GM12878 (cell line): ENCODE results near the gene DPF3. TPM values are rescaled to one million over a fixed set of nuclear protein-coding genes. Genes with fewer than 3 reads are reported as not detected.

ENCODE experiments used
- ATAC-seq: fragments of 200-7000 bp; cut with Tn5 transposase; 3 replicates; pipeline ENCODE4 v1.9.1; 2020; ENCODE audit warnings: mild to moderate bottlenecking, moderate library complexity
- BruUV-seq: library from RNA; stranded (reverse); fragments of 400-500 nt; replicated peaks from 2 replicates; lab custom pipeline; 2021; lab: Mats Ljungman, UMichigan
- CTCF ChIA-PET: fragments of 300-600 bp; sonication (Branson Sonifier 250); formaldehyde crosslinking; extraction: SDS; loops from one replicate; lab custom pipeline; 2021; ENCODE audit warnings: inconsistent platforms; lab: Yijun Ruan, JAX
- POLR2A ChIA-PET: fragments of 350-600 bp; formaldehyde crosslinking; extraction: SDS; loops from one replicate; lab custom pipeline; 2021; ENCODE audit warnings: inconsistent platforms; lab: Charles Lee
- RAD21 ChIA-PET: fragments of 300-600 bp; sonication (Branson Sonifier 250); formaldehyde crosslinking; loops from one replicate; lab custom pipeline; 2023; ENCODE audit warnings: antibody characterized with exemption; ENCODE audit not compliant: unreplicated experiment; lab: Charles Lee
- SMC1A ChIA-PET: fragments of 300-600 bp; sonication (Branson Sonifier 250); formaldehyde crosslinking; loops from one replicate; lab custom pipeline; 2023; ENCODE audit not compliant: unreplicated experiment, uncharacterized antibody; lab: Charles Lee
- DNase-seq: peaks from one replicate; pipeline ENCODE4 v3.0.0-alpha.2; 2011; ENCODE audit warnings: low read depth, low spot score
- FAIRE-seq: peaks from 3 replicates; lab custom pipeline; 2011; peaks lifted over from hg19 to GRCh38; lab: Jason Lieb, UNC
- H2AFZ ChIP-seq: 2 replicates; pipeline ENCODE4 v1.6.0; 2011; ENCODE audit warnings: low read depth, low read length, control low read depth; ENCODE audit not compliant: control insufficient read depth
- H3K27ac ChIP-seq: 2 replicates; pipeline ENCODE4 v1.5.1; 2011; ENCODE audit warnings: control low read depth; ENCODE audit not compliant: control insufficient read depth, insufficient read depth
- H3K27me3 ChIP-seq, 2 experiments: replicated peaks in 1 of 2; 2 replicates each; pipeline versions ENCODE4 v1.6.0 to v1.6.1; 2011; ENCODE audit warnings: low read length in 1 of 2; ENCODE audit not compliant: control insufficient read depth in 2 of 2, insufficient read depth in 2 of 2
- H3K36me3 ChIP-seq, 2 experiments: 2 replicates each; pipeline ENCODE4 v1.5.1; 2011; ENCODE audit warnings: low read length in 1 of 2; ENCODE audit not compliant: control insufficient read depth in 2 of 2, insufficient read depth in 2 of 2
- H3K4me1 ChIP-seq: 2 replicates; pipeline ENCODE4 v1.6.1; 2011; ENCODE audit warnings: mild to moderate bottlenecking, low read length, moderate library complexity, mixed read lengths; ENCODE audit not compliant: control insufficient read depth, insufficient read depth
- H3K4me2 ChIP-seq: 2 replicates; pipeline ENCODE4 v1.6.0; 2011; ENCODE audit warnings: control low read depth; ENCODE audit not compliant: control insufficient read depth, insufficient read depth
- H3K4me3 ChIP-seq: fragments of 200-600 bp; sonication (generic); 2 replicates; pipeline ENCODE4 v1.5.1; 2016
- H3K79me2 ChIP-seq: 2 replicates; pipeline ENCODE4 v1.6.0; 2011; ENCODE audit warnings: low read length; ENCODE audit not compliant: control insufficient read depth, insufficient read depth
- H3K9ac ChIP-seq: 2 replicates; pipeline ENCODE4 v1.8.0; 2011; ENCODE audit warnings: low read length, control low read depth, mixed read lengths; ENCODE audit not compliant: control insufficient read depth, insufficient read depth
- H3K9me3 ChIP-seq: replicated peaks from 3 replicates; pipeline ENCODE4 v1.5.1; 2011; ENCODE audit warnings: mild to moderate bottlenecking, low read length; ENCODE audit not compliant: control insufficient read depth, insufficient read depth
- H4K20me1 ChIP-seq: 2 replicates; pipeline ENCODE4 v1.6.0; 2011; ENCODE audit not compliant: control insufficient read depth, insufficient read depth
- JUNB ChIP-seq: IDR thresholded peaks from 2 replicates; pipeline ENCODE4 v1.6.1; 2016; ENCODE audit warnings: antibody characterized with exemption, mild to moderate bottlenecking
- STAT1 ChIP-seq: fragments of 450-650 bp; conservative IDR thresholded peaks from 2 replicates; pipeline ENCODE4 v1.6.1; 2014; ENCODE audit warnings: antibody characterized with exemption, mild to moderate bottlenecking
- TCF7 ChIP-seq: IDR thresholded peaks from 2 replicates; pipeline ENCODE4 v1.6.1; 2014; ENCODE audit warnings: antibody characterized with exemption, borderline replicate concordance
- ZBTB40 ChIP-seq: fragments of 450-650 bp; IDR thresholded peaks from 2 replicates; pipeline ENCODE4 v1.6.1; 2016; ENCODE audit warnings: mild to moderate bottlenecking, moderate library complexity, borderline replicate concordance
- WGBS: methylation state at CpG from one replicate; pipeline ENCODE4 v1.1.6; 2016; ENCODE audit warnings: low lambda C conversion rate; ENCODE audit not compliant: insufficient replicate concordance, insufficient coverage; ENCODE audit errors: missing lambda C conversion rate; 5-methylcytosine and 5-hydroxymethylcytosine counted together
- in situ Hi-C: fragments of 300-500 bp; cut with MboI; formaldehyde crosslinking; loops from 9 replicates; pipeline ENCODE4 v1.14.3; 2018; ENCODE audit warnings: mixed read lengths
- intact Hi-C: fragments of 100-400 bp; cut with micrococcal nuclease; formaldehyde crosslinking; loops from one replicate; pipeline ENCODE4 v1.14.2; 2022; ENCODE audit not compliant: unreplicated experiment
- polyA plus RNA-seq, 11 experiments: library from polyadenylated mRNA; depleted of rRNA in 4 of 11; unstranded in 6 of 11; stranded (reverse) in 5 of 11; fragments of >200 nt; fragmentation: Nextera tagmentation in 4 of 11; fragmentation: Illumina TruSeq in 1 of 11; extraction: Ambion mirVana in 4 of 11; extraction: Trizol in 1 of 11; gene quantifications; 1 replicate in 1 of 11; 2 replicates in 10 of 11; pipeline versions ENCODE4 v1.2.1 to v1.2.3, GENCODE V29; 2011 to 2016; ENCODE audit warnings: inconsistent platforms in 2 of 11, missing spikeins in 2 of 11, low read depth in 1 of 11
- total RNA-seq, 4 experiments: library from RNA; depleted of rRNA in 3 of 4; stranded (reverse); fragments of >200 nt in 3 of 4; fragmentation: Illumina TruSeq in 1 of 4; extraction: Trizol in 1 of 4; gene quantifications; 2 replicates each; pipeline versions ENCODE4 v1.2.1 to v1.2.3, GENCODE V29; 2013 to 2021

DPF3 gene
- total and polyA plus RNA-seq, 10 of the 15 experiments (the other 5 are each of a cell fraction or from before 2014, with no cell fraction given): 0.69 to 8.0 (median 2.2) TPM

DNA sequence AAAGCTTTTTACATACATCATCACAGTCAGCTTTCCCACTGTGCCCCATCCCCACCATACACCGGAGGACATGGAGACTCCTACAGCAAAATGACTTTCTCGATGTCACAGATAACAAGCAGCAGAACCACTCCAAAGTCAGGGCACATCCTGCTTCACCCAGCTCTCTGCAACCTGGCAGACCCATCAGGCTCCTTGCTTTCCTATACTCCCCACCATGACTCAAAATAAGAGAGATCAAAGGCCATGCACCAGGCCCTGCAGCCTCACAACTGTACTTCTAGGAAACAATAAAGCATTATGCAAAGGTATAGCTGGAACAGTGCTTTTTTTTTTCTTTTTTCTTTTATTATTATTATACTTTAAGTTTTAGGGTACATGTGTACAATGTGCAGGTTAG, 187.4 kb downstream of the DPF3 start:
- no TSS peak for BruUV-seq
- H3K27ac ChIP-seq: no peak overlapping the region
- H4K20me1 ChIP-seq: no peaks in the 10 kb centered on the region
- peak; percentile 45; the same call in 1 of the 3 replicates for ATAC-seq
- SMC1A ChIA-PET: no interaction called here
- H3K27me3 ChIP-seq: no peaks in the 10 kb centered on the region
- H3K79me2 ChIP-seq: no peaks in the 10 kb centered on the region
- no peak for FAIRE-seq
- intact Hi-C loops (no loop called here), in situ Hi-C loops (no loop called here)
- DNase-seq: no peak
- CTCF ChIA-PET: no interaction called here
- no peak overlapping the region for H2AFZ ChIP-seq
- no peak overlapping the region for H3K9ac ChIP-seq
- 96% methylated on average over 2 of the region's 2 CpGs for WGBS
- no peaks in the 10 kb centered on the region for H3K9me3 ChIP-seq
- H3K4me1 ChIP-seq: no peaks in the 10 kb centered on the region
- peak; percentile 40 for TF ChIP-seq JUNB
- TF ChIP-seq TCF7: peak; percentile 62; the same call in 1 of the 2 replicates
- 0 out of 2 replicates have a peak, but pooled peaks have one; percentile 23 for TF ChIP-seq ZBTB40
- TF ChIP-seq STAT1: no peak
- no peak overlapping the region for H3K4me3 ChIP-seq
- POLR2A ChIA-PET: no interaction called here
- no peak overlapping the region for H3K4me2 ChIP-seq
- RAD21 ChIA-PET: no interaction called here
- no peaks in the 10 kb centered on the region for H3K36me3 ChIP-seq
